ENCODE data around the gene MEIOC.
A peak's percentile ranks its signal among the peaks of the same experiment; 100 is the strongest.
"Not testable (repeated sequence)": the region's sequence is repeated elsewhere in the genome, so short reads cannot be mapped to it uniquely, and the experiment has no call there.

Gene MEIOC

GRCh38 chr17:44655983-44656710, at the start of gene MEIOC:
Gene MEIOC (plus strand): TSS chr17:44656468. CDS start chr17:44656614, 146 bp downstream.
- no peak for DNase-seq

DNA sequence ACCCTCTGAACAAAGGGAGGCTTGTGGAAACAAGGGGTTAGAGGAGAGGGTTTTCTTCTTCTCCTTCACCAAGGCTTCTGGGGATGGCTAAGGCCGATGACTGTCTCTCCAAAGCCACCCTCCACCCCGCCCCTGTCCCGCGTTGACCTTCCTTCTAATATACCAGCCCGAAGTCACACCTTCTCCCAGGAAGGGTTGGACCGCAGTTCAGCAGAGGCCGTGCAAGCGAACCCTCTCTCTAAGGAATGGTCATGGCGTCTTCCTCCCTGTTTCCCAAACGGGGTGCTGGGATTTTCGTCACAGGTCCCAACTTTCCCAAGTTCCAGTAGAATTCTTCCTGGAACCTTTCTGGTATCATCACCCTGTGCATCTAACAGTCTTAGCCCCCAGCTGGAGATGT, 49.6 kb upstream of the MEIOC start:
- DNase-seq = no peak

- DNase-seq = no peak
Observed at GRCh38 chr17:44607836-44608690, 48.2 kb upstream of the MEIOC start.

- no peak for DNase-seq
Observed at GRCh38 chr17:44608727-44609435, 47.4 kb upstream of the MEIOC start.

DNA sequence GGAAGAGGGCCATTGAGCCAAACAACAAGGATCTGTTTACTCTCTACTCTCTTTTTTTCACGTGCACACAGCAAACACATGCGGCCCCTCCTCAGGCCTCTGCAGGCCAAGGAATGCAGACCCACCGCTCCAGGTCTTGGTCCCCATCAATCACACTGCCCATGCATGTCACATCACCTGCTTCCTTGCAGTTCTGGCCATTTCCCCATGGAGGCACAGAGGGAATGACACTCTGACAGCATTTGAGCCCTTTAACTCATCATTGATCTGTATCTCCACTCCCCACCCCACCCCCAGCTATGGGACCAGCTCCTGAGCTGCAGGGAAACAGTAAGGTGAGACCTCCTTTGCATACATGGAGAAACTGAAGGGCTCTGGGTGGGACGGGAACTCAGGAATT, 45.9 kb upstream of the MEIOC start:
- no peak for DNase-seq

GRCh38 chr17:44610871-44611270, 45.4 kb upstream of the MEIOC start:
- no peak for DNase-seq

DNA sequence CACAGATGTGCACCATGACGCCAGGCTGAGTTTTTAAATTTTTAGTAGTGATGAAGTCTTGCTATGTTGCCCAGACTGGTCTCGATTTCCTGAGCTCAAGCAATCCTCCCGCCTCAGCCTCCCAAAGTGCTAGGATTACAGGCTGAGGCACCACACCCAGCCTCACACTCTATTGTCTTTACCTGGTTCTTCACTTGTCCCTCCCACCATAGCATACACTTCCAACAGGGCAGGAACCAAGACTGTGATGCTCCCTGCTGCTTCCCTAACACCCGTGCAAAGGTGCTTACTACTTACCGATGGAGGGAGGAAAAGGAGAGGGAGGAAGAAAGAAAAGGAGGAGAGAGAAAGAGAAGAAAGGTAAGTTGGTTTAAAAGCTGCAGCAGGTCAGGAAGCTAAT, 41.4 kb upstream of the MEIOC start:
- no peak for DNase-seq

- not testable (repeated sequence) for DNase-seq
Observed at GRCh38 chr17:44618652-44619051, 37.6 kb upstream of the MEIOC start.

- no peak for DNase-seq
Observed at GRCh38 chr17:44623070-44623725, 33.1 kb upstream of the MEIOC start.

GRCh38 chr17:44627513-44628242, 28.6 kb upstream of the MEIOC start:
- DNase-seq = no peak

DNA sequence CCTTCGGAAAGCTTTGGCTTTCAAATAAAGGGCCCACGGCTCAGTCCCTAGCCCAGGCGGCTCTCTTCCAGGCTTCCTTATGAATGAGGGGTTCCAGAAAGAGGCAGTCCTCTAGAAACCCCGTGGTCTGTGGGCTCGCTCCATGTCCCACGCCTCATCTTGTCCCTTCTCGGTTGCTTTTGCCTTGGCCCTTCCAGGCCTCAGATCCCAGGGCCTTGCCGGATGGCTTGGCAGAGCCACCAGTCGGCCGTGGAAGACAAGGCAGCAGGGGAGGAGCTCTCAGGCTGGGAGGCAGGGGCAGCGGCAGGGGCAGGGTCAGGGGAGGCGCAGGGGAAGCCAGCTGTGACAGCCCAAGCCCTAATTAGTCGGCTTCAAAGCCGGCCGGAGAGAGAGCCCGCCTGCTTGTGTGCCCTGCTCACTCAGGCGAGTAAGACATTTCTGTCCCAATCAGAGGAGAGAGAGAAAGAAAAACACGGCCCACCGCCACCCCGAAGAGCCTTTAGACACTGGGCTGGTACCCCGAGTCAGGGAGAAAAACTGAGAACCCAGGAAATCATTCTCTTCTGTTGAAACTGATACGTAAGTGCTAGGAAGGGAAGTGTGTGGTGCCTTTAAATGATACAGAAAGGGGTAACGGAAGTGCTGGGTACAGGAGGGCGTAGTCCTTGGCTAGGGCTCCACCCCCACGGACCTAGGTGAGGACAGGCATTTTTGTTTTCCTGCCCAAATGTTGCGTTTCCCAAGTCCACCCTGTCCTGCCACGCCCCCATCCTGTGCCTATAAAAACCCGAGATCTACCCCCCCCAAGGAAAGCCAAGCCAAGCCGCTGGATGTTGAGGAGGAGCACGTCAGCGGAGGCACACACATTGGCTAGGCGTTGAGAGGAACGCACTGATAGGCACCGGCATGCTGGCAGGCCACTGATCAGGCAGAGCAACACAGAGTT, 27.8 kb upstream of the MEIOC start:
- no peak for DNase-seq

GRCh38 chr17:44629314-44629713, 27.0 kb upstream of the MEIOC start:
- no peak for DNase-seq

DNA sequence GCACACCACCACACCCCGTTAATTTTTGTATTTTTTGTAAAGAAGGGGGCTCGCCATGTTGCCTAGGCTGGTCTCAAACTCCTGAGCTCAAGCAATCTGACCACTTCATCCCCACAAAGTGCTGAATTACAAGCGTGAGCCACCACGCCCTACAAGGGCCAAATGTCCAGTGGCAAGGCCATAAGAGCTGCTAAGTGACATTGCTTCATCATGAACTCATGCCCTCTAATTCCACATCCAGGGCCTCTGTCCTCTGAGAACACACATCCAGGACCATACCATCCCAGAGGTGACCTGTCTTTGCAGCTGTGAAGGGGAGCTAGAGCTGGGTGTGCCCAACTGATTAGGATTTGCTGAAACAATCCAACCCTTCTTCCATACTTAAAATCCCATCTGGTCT, 25.6 kb upstream of the MEIOC start:
- DNase-seq = no peak

DNA sequence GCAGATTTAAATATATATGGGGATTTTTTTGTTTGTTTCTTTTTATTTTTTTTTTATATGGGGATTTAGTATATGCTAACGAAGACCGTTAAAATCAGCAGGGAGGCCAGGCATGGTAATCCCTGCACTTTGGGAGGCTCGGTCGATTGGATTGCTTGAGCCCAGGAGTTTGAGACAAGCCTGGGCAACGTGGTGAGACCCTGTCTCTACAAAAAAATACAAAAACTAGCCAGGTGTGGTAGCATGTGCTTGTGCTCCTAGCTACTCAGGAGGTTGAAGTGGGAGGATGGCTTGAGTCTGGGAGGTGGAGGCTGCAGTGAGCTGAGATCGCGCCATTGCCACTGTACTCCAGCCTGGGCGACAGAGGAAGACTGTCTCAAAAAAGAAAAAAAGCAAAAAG, 22.3 kb upstream of the MEIOC start:
- no peak for DNase-seq

DNA sequence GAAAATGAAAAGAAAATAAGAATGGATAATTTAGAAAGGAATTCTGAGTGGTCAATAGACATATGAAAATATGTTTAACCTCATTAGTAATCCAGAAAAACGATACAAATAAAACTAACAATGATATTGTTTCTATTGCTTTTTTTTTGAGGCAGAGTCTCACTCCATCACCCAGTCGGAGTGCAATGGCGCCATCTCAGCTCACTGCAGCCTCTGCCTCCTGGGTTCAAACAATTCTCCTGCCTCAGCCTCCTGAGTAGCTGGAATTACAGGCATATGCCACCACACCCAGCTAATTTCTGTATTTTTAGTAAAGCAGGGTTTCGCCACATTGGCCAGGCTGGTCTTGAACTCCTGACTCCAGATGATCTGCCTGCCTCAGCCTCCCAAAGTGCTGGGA, 21.9 kb upstream of the MEIOC start:
- DNase-seq = not testable (repeated sequence)

GRCh38 chr17:44636562-44636961, 19.7 kb upstream of the MEIOC start:
- peak; percentile 26 for DNase-seq

- no peak for DNase-seq
Observed at GRCh38 chr17:44637066-44637465, 19.2 kb upstream of the MEIOC start.

DNA sequence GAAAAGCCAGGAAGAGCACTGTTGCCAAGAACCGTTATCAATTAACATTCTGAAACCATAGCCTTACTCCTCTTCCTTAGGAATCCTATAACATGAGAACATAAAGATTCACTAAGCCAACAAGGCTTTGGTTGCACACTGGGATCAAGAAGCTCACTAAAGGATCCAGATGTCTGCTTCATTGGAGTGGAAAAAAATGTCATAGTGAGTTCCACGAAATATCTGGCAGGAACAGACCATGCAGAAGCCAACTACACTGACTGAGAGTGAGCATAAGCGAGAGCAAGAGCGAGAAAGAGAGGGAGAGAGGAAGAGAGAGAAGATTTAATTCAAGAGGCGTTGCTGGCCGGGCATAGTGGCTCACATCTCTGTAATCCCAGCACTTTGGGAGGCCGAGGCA, 13.4 kb upstream of the MEIOC start:
- DNase-seq = no peak

DNA sequence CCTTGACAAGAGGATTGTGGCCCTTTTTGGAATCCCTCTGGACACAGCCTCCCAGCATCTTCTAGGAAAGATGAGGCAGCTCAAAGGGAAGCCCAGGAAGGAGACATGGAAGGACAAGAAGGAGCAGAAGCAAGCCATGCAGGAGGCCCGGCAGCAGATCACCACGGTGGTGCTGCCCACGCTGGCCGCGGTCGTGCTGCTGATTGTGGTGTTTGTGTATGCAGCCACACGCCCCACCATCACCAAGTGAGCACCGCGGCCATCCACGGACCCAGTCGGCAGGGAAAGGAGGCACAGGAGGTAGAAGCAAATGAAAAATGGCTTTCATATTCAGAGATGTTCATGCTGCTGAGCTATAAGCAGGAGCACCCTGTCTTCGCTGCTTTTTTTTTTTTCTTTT, 10.9 kb upstream of the MEIOC start:
- DNase-seq = no peak

DNA sequence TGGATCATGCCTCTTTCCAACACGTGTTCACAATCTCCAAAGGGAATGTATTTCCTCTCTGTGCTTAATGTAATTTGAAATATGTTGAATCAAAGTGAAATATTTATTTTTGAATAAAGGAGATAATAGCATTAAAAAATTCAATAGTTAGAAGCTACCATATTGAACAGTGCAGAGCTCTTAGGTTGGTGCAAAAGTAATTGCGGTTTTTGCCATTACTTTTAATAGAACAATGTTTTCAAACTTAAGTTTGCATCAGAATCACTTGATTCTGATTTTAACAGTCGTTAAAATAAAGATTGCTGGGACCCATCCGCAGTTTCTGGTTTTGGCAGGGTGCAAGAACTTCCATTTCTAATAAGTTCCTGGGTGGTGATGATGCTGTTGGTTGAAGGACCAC, 10.0 kb upstream of the MEIOC start:
- no peak for DNase-seq

DNA sequence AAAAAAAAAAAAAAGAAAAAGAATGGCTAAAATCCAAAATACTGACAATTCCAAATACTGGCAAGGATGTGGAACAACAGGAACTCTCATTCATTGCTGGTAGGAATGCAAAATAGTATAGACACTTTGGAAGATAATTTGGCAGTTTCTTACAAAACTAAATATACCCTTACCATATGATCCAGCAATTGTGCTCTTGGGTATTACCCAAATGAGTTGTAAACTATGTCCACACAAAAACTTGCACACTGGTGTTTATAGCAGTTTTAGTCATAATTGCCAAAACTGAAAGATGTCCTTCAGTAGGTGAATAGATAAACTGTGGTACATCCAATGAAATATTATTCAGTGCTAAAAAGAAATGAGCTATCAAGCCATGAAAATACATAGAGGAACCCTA, 8.5 kb upstream of the MEIOC start:
- no peak for DNase-seq
